Lower lobe of right lung (tissue), 2 donors: Measurements from ENCODE around the gene ADGRL3. TPM values are rescaled to one million over a fixed set of nuclear protein-coding genes. Genes with fewer than 3 reads are reported as not detected.

Experiments
- ATAC-seq, 2 donors: fragments of 200-7000 bp; cut with Tn5 transposase; one replicate each; pipeline ENCODE4 v1.9.1; 2020 to 2022; ENCODE audit warnings: mild to moderate bottlenecking in 2 of 2, moderate library complexity in 2 of 2
- DNase-seq: peaks from one replicate; pipeline ENCODE4 v3.0.0-alpha.2; 2020
- H3K27ac ChIP-seq: fragments of 200-600 bp; one replicate; pipeline ENCODE4 v1.8.0; 2022
- H3K27me3 ChIP-seq: fragments of 200-600 bp; one replicate; pipeline ENCODE4 v1.8.0; 2022; ENCODE audit warnings: low read depth
- H3K36me3 ChIP-seq: fragments of 200-600 bp; one replicate; pipeline ENCODE4 v1.8.0; 2022; ENCODE audit warnings: mild to moderate bottlenecking
- H3K4me1 ChIP-seq: fragments of 200-600 bp; one replicate; pipeline ENCODE4 v1.8.0; 2022
- H3K4me3 ChIP-seq: fragments of 200-600 bp; one replicate; pipeline ENCODE4 v1.8.0; 2022; ENCODE audit warnings: mild to moderate bottlenecking
- H3K9me3 ChIP-seq: fragments of 200-600 bp; one replicate; pipeline ENCODE4 v1.8.0; 2022
- CTCF ChIP-seq: fragments of 200-600 bp; IDR thresholded peaks from one replicate; pipeline ENCODE4 v1.8.0; 2022; ENCODE audit warnings: antibody characterized with exemption, mild to moderate bottlenecking
- intact Hi-C: fragments of 100-400 bp; cut with DNase I; formaldehyde crosslinking; loops from one replicate; pipeline ENCODE4 v1.11.0; 2022
- total RNA-seq: library from RNA; stranded (reverse); fragmentation: NEBNext Ultra II Directional; extraction: Animal tissue kit (Norgen Biotek cat#: 25700); gene quantifications from one replicate; pipeline ENCODE4 v1.2.1, GENCODE V29; 2021
- donor health status: DM: no; HTN: yes; CAD: no; lungs with severe emphysema.

ADGRL3 gene
- total RNA-seq, 1 donor from 2014 or later, result 6.0 TPM

GRCh38 chr4:62003695-62004094 lies 803.6 kb downstream of the ADGRL3 start:
- Histone ChIP-seq H3K36me3 (no peaks in the 10 kb centered on the region), H3K27me3 (no peaks in the 10 kb centered on the region), H3K27ac (no peak overlapping the region), H3K9me3 (no peaks in the 10 kb centered on the region), H3K4me3 (no peak overlapping the region), H3K4me1 (no peaks in the 10 kb centered on the region)
- TF ChIP-seq CTCF, result no peak
- ATAC-seq (no peak), DNase-seq (no peak)
- intact Hi-C loops, result no loop called here

- Histone ChIP-seq H3K4me3 (no peak overlapping the region), H3K9me3 (no peaks in the 10 kb centered on the region), H3K27me3 (no peaks in the 10 kb centered on the region), H3K27ac (no peak overlapping the region), H3K36me3 (no peaks in the 10 kb centered on the region), H3K4me1 (no peaks in the 10 kb centered on the region)
- ATAC-seq (no peak), DNase-seq (no peak)
- intact Hi-C loops, result no loop called here
- no peak for TF ChIP-seq CTCF
Measured at GRCh38 chr4:62004881-62005280, 804.8 kb downstream of the ADGRL3 start.

GRCh38 chr4:62006108-62006507 lies 806.0 kb downstream of the ADGRL3 start:
- Histone ChIP-seq H3K4me3 (no peak overlapping the region), H3K27ac (no peak overlapping the region), H3K36me3 (no peaks in the 10 kb centered on the region), H3K27me3 (no peaks in the 10 kb centered on the region), H3K4me1 (no peaks in the 10 kb centered on the region), H3K9me3 (no peaks in the 10 kb centered on the region)
- intact Hi-C loops, result no loop called here
- DNase-seq, result no peak
- TF ChIP-seq CTCF, result no peak
- ATAC-seq, result no peak

GRCh38 chr4:62015043-62015739 lies 815.1 kb downstream of the ADGRL3 start:
- H3K27ac ChIP-seq, result no peak overlapping the region
- intact Hi-C loops, result no loop called here
- no peak for DNase-seq

GRCh38 chr4:62018537-62018936 lies 818.4 kb downstream of the ADGRL3 start:
- DNase-seq (no peak), ATAC-seq (no peak)
- Histone ChIP-seq H3K4me1 (no peaks in the 10 kb centered on the region), H3K4me3 (no peak overlapping the region), H3K27me3 (no peaks in the 10 kb centered on the region), H3K9me3 (no peaks in the 10 kb centered on the region), H3K27ac (no peak overlapping the region), H3K36me3 (no peaks in the 10 kb centered on the region)
- intact Hi-C loops, result no loop called here
- no peak for TF ChIP-seq CTCF

More at GRCh38 chr4:62015043-62015739, 815.1 kb downstream of the ADGRL3 start:
- no peak for TF ChIP-seq CTCF
- Histone ChIP-seq H3K4me3 (no peak overlapping the region), H3K9me3 (no peaks in the 10 kb centered on the region), H3K27me3 (no peaks in the 10 kb centered on the region), H3K4me1 (no peaks in the 10 kb centered on the region), H3K36me3 (no peaks in the 10 kb centered on the region)
- ATAC-seq, result no peak
